Lower leg skin (tissue), 4 donors: ENCODE data around the gene TOGARAM2. TPM values are rescaled to one million over a fixed set of nuclear protein-coding genes. Genes with fewer than 3 reads are reported as not detected.

Source experiments
- DNase-seq, 2 donors: peaks; one replicate each; pipeline ENCODE4 v3.0.0-alpha.2; 2019; ENCODE audit warnings: low spot score in 2 of 2
- H3K4me3 ChIP-seq: fragments of 200-600 bp; sonication (generic); 2 replicates; pipeline ENCODE4 v1.5.1; 2017; ENCODE audit warnings: mild to moderate bottlenecking, low read depth; ENCODE audit not compliant: poor library complexity, severe bottlenecking
- CTCF ChIP-seq, 3 donors: fragments of 450-650 bp; IDR thresholded peaks; one replicate each; pipeline ENCODE4 v1.5.1; 2016; ENCODE audit warnings: antibody characterized with exemption in 3 of 3, mild to moderate bottlenecking in 3 of 3, moderate library complexity in 2 of 3
- POLR2A ChIP-seq, 2 donors: fragments of 450-650 bp; IDR thresholded peaks; one replicate each; pipeline ENCODE4 v1.6.1; 2016 to 2017; ENCODE audit warnings: antibody characterized with exemption in 2 of 2, mild to moderate bottlenecking in 1 of 2, moderate library complexity in 1 of 2
- WGBS, 2 donors: methylation state at CpG; one replicate each; pipeline ENCODE4 v1.1.5; 2018; 5-methylcytosine and 5-hydroxymethylcytosine counted together
- intact Hi-C: fragments of 100-400 bp; cut with DNase I; formaldehyde crosslinking; loops from one replicate; pipeline ENCODE4 v1.15.0; 2023; ENCODE audit warnings: low total_unique reads
- total RNA-seq, 4 donors: library from RNA; depleted of rRNA; stranded (reverse); fragments of >200 nt; gene quantifications; one replicate each; pipeline ENCODE4 v1.1.0, GENCODE V29; 2016

Gene TOGARAM2
- total RNA-seq, 4 donors from 2014 or later = 0.17 to 5.1 (median 1.7) TPM

GRCh38 chr2:29014811-29015421 is 33.8 kb downstream of the TOGARAM2 start:
- intact Hi-C loops = no loop called here
- 68 to 78% methylated on average over 13 of the region's 13 CpGs for WGBS, 2 donors
- no peak overlapping the region for H3K4me3 ChIP-seq

GRCh38 chr2:29015701-29016470 is 34.8 kb downstream of the TOGARAM2 start:
- intact Hi-C loops = no loop called here
- DNase-seq = no peak
- WGBS, 2 donors = 83 to 86% methylated on average over 17 of the region's 17 CpGs
- TF ChIP-seq CTCF (IDR thresholded peaks at IDR 0.05) (no peak), POLR2A (IDR thresholded peaks at IDR 0.05) (no peak)
- H3K4me3 ChIP-seq = no peak overlapping the region

More at GRCh38 chr2:29014811-29015421, 33.8 kb downstream of the TOGARAM2 start:
- DNase-seq = no peak
- TF ChIP-seq CTCF (IDR thresholded peaks at IDR 0.05) = no peak
- TF ChIP-seq POLR2A (IDR thresholded peaks at IDR 0.05) = no peak

- TF ChIP-seq POLR2A (IDR thresholded peaks at IDR 0.05) (no peak), CTCF (IDR thresholded peaks at IDR 0.05) (no peak)
- no peak for DNase-seq
- intact Hi-C loops = no loop called here
- no peak overlapping the region for H3K4me3 ChIP-seq
- 42 to 57% methylated on average over 5 of the region's 5 CpGs for WGBS, 2 donors
Measured at GRCh38 chr2:29016504-29016903, 35.4 kb downstream of the TOGARAM2 start.

GRCh38 chr2:29017716-29018435 is 36.8 kb downstream of the TOGARAM2 start:
- TF ChIP-seq CTCF (IDR thresholded peaks at IDR 0.05) = no peak
- no peak for TF ChIP-seq POLR2A (IDR thresholded peaks at IDR 0.05)
- intact Hi-C loops = no loop called here
- DNase-seq = no peak
- 84 to 86% methylated on average over 18 to 19 of the region's 19 CpGs for WGBS, 2 donors
- no peak overlapping the region for H3K4me3 ChIP-seq

- H3K4me3 ChIP-seq = no peak overlapping the region
- intact Hi-C loops = no loop called here
- no peak for DNase-seq
- TF ChIP-seq POLR2A (IDR thresholded peaks at IDR 0.05) = no peak
- no peak for TF ChIP-seq CTCF (IDR thresholded peaks at IDR 0.05)
- 93 to 94% methylated on average over 11 of the region's 11 CpGs for WGBS, 2 donors
Measured at GRCh38 chr2:29021886-29022285, 40.8 kb downstream of the TOGARAM2 start.
